ENCODE data around the gene SUGP2. TPM values are rescaled to one million over a fixed set of nuclear protein-coding genes. Genes with fewer than 3 reads are reported as not detected.

Gene SUGP2
- total and polyA plus RNA-seq, 8 donors, result 21.5 to 104 (median 53.4) TPM

DNA sequence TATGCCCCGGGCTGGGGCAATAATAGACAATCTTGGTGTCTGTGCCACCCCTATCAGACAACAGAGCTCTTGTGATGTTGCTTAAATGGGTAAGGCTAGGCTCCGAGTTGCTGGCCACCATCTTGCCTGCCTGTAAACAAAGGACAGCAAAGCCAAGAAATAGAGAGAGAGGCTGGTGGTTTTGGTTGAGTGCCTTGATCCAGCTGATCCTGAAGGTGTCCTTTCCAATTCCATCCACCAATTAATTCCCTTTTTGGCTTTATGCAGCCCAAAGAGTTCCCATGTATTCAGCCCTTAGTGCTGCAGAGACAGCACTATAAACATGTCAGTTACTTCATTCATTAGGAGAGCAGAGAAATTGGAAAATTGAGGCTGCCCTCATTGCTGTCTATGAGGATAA, 50.6 kb downstream of the SUGP2 start:
- peaks cover 0 to 35% (median 0%) of the 10 kb centered on the region in 3 donors for H3K27me3 ChIP-seq
- no peak overlapping the region for H3K27ac ChIP-seq
- intact Hi-C loops (cut with DNase I; ENCODE audit: low total_unique reads), result no loop called here
- H3K4me1 ChIP-seq, result peaks cover 0 to 22% (median 5%) of the 10 kb centered on the region in 4 donors
- no peaks in the 10 kb centered on the region for H3K36me3 ChIP-seq
- H3K9me3 ChIP-seq, result no peaks in the 10 kb centered on the region
- no peak for TF ChIP-seq POLR2A (IDR thresholded peaks at IDR 0.05)
- TF ChIP-seq, protein P1, sequence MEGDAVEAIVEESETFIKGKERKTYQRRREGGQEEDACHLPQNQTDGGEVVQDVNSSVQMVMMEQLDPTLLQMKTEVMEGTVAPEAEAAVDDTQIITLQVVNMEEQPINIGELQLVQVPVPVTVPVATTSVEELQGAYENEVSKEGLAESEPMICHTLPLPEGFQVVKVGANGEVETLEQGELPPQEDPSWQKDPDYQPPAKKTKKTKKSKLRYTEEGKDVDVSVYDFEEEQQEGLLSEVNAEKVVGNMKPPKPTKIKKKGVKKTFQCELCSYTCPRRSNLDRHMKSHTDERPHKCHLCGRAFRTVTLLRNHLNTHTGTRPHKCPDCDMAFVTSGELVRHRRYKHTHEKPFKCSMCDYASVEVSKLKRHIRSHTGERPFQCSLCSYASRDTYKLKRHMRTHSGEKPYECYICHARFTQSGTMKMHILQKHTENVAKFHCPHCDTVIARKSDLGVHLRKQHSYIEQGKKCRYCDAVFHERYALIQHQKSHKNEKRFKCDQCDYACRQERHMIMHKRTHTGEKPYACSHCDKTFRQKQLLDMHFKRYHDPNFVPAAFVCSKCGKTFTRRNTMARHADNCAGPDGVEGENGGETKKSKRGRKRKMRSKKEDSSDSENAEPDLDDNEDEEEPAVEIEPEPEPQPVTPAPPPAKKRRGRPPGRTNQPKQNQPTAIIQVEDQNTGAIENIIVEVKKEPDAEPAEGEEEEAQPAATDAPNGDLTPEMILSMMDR (IDR thresholded peaks at IDR 0.05), result no peak
- no peak for TF ChIP-seq EP300 (IDR thresholded peaks at IDR 0.05)
- TF ChIP-seq POLR2AphosphoS5 (IDR thresholded peaks at IDR 0.05), result no peak
- no peak overlapping the region for H3K4me3 ChIP-seq
- WGBS, 5 donors, result 69 to 81% (median 71%) methylated on average over 2 of the region's 2 CpGs
- no peak for DNase-seq

DNA sequence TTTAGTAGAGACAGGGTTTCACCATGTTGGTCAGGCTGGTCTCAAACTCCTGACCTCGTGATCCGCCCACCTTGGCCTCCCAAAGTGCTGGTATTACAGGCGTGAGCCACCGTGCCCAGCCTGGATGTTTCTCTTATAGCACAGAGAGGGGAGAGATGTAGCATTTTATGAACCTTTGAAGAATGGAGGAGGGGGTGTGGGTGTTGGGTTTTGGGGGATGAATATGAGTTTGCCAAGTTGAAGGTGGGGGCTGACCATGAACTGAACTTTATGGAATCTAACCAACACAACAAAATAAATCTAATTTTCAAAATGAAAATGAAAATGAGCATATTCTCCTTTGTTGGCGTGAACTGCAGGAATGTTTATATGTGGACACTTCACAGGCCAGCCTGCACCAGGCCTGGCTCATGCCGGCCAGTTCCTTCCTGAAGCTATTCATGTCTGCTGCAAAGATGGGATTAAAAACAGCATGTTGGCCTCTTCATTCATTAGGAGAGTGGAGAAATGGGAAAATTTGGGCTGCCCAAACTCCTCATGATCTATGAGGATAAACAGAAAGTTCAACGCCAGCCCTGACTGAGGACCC, 52.8 kb downstream of the SUGP2 start:
- Histone ChIP-seq H3K36me3 (no peaks in the 10 kb centered on the region), H3K4me3 (no peak overlapping the region), H3K27me3 (peaks cover 0 to 35% (median 0%) of the 10 kb centered on the region in 3 donors), H3K27ac (no peak overlapping the region), H3K9me3 (no peaks in the 10 kb centered on the region), H3K4me1 (peaks cover 0 to 14% (median 0%) of the 10 kb centered on the region in 4 donors)
- intact Hi-C loops (cut with DNase I; ENCODE audit: low total_unique reads), result no loop called here
- no peak for TF ChIP-seq POLR2AphosphoS5 (IDR thresholded peaks at IDR 0.05)
- TF ChIP-seq EP300 (IDR thresholded peaks at IDR 0.05), result no peak
- WGBS, 5 donors, result 71 to 83% (median 79%) methylated on average over 7 of the region's 7 CpGs
- no peak for DNase-seq

DNA sequence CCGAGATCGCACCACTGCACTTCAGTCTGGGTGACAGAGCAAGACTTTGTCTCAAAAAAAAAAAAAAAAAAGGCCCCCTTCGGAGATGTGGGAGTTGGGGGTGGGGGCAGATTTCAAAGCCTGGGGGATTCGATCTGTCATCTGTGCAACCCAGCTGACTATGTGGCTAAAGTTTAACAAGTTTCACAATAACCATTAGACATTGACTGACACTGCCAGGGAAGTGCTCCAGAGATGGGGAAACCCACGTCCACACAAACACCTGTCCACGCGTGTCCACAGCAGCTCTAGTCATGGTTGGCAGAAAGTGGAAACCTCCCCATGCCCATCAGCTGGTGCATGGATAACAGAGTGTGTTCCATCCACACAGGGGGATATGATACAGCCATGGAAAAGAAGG, 54.7 kb downstream of the SUGP2 start:
- Histone ChIP-seq H3K4me3 (no peak overlapping the region), H3K27me3 (peaks cover 0 to 22% (median 0%) of the 10 kb centered on the region in 3 donors), H3K9me3 (no peaks in the 10 kb centered on the region), H3K27ac (no peak overlapping the region), H3K36me3 (no peaks in the 10 kb centered on the region), H3K4me1 (no peaks in the 10 kb centered on the region)
- WGBS, 5 donors, result 68 to 82% (median 74%) methylated on average over 6 to 7 of the region's 7 CpGs
- intact Hi-C loops (cut with DNase I; ENCODE audit: low total_unique reads), result no loop called here
- no peak for DNase-seq
- TF ChIP-seq EP300 (IDR thresholded peaks at IDR 0.05) (no peak), POLR2AphosphoS5 (IDR thresholded peaks at IDR 0.05) (no peak), POLR2A (IDR thresholded peaks at IDR 0.05) (no peak)
- TF ChIP-seq, protein P1 (IDR thresholded peaks at IDR 0.05), result no peak

DNA sequence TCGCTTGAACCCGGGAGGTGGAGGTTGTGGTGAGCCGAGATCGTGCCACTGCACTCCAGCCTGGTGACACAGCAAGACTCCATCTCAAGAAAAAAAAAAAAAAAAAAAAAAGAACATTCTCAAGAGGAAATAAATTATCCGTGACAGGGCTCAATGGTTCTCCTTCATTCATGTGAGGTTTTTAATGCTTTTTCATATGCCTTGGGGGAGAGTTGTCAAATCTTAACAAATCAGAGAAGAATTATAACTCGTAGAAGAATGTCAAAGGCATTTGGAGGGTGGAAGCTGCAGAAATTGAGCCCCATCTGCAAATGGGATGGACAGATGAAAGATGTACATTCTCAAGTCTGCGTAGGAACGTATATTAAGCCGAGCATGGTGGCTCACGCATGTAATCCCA, 57.4 kb downstream of the SUGP2 start:
- H3K4me3 ChIP-seq, result no peak overlapping the region
- no peak for TF ChIP-seq EP300 (IDR thresholded peaks at IDR 0.05)
- TF ChIP-seq POLR2A (IDR thresholded peaks at IDR 0.05), result no peak
- TF ChIP-seq, protein P1 (IDR thresholded peaks at IDR 0.05), result no peak
- no peak for TF ChIP-seq POLR2AphosphoS5 (IDR thresholded peaks at IDR 0.05)
- intact Hi-C loops (cut with DNase I; ENCODE audit: low total_unique reads), result no loop called here
- H3K27ac ChIP-seq, result no peak overlapping the region
- no peaks in the 10 kb centered on the region for H3K36me3 ChIP-seq
- DNase-seq, result no peak
- 73 to 86% (median 83%) methylated on average over 10 of the region's 10 CpGs for WGBS, 5 donors
- H3K4me1 ChIP-seq, result peaks cover 7 to 19% (median 8%) of the 10 kb centered on the region in 4 donors
- H3K27me3 ChIP-seq, result no peaks in the 10 kb centered on the region
- H3K9me3 ChIP-seq, result no peaks in the 10 kb centered on the region

DNA sequence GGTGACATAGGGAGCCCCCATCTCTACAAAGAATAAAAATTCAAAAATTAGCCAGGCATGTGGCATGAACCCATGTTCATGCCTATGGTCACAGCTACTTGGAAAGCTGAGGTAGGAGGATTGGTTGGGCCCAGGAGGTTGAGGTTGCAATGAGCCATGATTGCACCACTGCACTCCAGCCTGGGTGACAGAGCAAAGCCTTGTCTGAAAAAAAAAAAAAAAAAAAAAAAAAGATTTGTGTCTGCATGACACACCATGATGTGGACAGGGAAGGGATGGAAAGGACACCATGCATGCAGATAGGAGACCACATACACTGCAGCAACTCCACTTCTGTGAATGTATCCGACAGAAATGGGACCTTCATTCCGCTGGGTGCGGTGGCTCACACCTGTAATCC, 58.3 kb downstream of the SUGP2 start:
- WGBS, 5 donors, result 95 to 100% (median 98%) methylated on average over 3 of the region's 3 CpGs
- no peak for DNase-seq
- H3K9me3 ChIP-seq, result no peaks in the 10 kb centered on the region
- no peaks in the 10 kb centered on the region for H3K36me3 ChIP-seq
- H3K27ac ChIP-seq, result no peak overlapping the region
- peaks cover 7 to 25% (median 8%) of the 10 kb centered on the region in 4 donors for H3K4me1 ChIP-seq
- H3K27me3 ChIP-seq, result no peaks in the 10 kb centered on the region
- TF ChIP-seq, protein P1 (IDR thresholded peaks at IDR 0.05), result no peak
- TF ChIP-seq POLR2AphosphoS5 (IDR thresholded peaks at IDR 0.05) (no peak), POLR2A (IDR thresholded peaks at IDR 0.05) (no peak), EP300 (IDR thresholded peaks at IDR 0.05) (no peak)
- H3K4me3 ChIP-seq, result no peak overlapping the region
- intact Hi-C loops (cut with DNase I; ENCODE audit: low total_unique reads), result no loop called here

Data from stomach (tissue), 9 donors.